Right ventricle myocardium superior (tissue), 1 donor: ENCODE measurements around the gene AHNAK2. TPM values are rescaled to one million over a fixed set of nuclear protein-coding genes. Genes with fewer than 3 reads are reported as not detected.
A peak's percentile ranks its signal among the peaks of the same experiment; 100 is the strongest.

Experiments
- ATAC-seq: fragments of 200-7000 bp; cut with Tn5 transposase; one replicate; pipeline ENCODE4 v1.9.1; 2020; ENCODE audit warnings: mild to moderate bottlenecking; ENCODE audit not compliant: poor library complexity
- DNase-seq: peaks from one replicate; pipeline ENCODE4 v3.0.0-alpha.2; 2020
- intact Hi-C: fragments of 100-400 bp; cut with DNase I; formaldehyde crosslinking; loops from one replicate; pipeline ENCODE4 v1.11.2; 2022
- total RNA-seq: library from RNA; stranded (reverse); fragmentation: NEBNext Ultra II Directional; extraction: Animal tissue kit (Norgen Biotek cat#: 25700); gene quantifications from one replicate; pipeline ENCODE4 v1.2.1, GENCODE V29; 2021
- donor health status: DM: no; HTN: yes; CAD: no; lungs with severe emphysema.

Gene AHNAK2
- total RNA-seq, 1 donor from 2014 or later, result 2.6 TPM

DNA sequence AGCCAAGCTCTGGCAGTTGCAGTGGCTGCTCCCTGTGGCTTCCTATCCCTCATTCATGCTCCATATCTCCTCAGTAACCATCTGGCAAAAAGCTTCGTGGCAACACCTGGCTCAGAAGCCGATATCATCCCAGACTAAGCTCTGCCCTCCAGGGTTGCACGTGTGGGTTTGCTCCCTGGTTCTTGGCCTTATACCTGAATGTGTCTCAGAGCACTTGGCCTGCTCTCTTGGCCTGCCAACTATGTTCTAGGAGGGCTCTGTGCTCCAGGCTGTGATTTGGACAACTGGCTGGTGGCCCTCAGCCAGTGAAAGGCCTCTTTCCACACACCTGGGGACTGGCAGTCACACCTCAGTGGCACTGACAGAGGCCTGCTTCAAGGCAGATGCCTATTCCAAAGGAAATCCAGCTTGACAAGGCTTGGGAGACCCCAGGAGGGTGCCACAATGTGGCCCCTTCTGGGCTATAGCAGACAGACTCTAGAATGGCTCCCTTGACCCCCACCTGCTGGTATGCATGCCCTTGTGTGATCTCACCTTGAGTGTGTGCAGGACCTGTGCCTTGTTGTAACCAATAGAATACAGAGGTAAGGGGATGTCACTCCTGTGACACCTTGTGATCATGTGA, 43.0 kb downstream of the AHNAK2 start:
- no peak for DNase-seq
- intact Hi-C loops, result no loop called here
- no peak for ATAC-seq

DNA sequence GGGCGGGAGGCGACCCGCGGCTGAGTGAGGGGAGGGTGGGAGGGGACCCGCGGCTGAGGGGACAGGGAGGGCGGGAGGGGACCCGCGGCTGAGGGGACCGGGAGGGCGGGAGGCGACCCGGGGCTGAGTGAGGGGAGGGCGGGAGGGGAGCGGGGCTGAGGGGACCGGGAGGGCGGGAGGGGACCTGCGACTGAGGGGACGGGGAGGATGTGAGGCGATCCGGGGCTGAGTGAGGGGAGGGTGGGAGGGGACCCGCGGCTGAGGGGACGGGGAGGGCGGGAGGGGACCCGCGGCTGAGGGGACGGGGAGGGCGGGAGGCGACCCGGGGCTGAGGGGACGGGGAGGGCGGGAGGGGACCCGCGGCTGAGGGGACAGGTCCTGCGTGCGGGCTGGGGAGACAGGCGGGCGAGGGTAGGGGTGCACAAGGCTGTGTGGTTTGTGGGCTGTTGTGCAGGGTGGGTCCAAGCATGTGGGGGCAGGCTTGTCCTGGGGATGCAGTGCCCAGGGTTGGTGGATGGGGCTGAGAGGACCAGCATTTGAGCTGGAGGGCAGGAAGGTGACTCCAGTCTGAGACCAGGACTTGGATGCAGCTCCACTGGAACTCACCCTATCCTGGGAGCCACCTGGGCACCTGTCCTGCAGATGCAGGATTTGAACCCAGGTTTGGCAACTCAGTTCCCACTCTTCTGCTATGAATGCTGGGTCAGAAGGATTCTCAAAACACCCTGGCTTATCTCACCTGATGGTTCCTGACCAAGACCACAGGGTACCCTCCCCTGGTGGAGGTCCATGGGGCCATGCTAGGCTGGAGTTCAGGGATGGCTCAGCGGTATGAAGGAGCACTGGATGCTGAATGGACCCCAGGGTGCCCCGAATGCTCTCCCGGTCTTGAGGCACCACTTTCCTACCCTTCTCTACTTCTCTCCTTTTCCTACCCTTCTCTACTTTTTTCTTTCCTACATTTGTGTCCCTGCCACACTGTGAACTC, 44.1 kb downstream of the AHNAK2 start:
- intact Hi-C loops, result no loop called here
- no peak for ATAC-seq
- peak; percentile 33 for DNase-seq

GRCh38 chr14:104932676-104933631, 45.2 kb downstream of the AHNAK2 start:
- DNase-seq, result peak; percentile 92
- intact Hi-C loops, result no loop called here
- peak; percentile 91 for ATAC-seq

GRCh38 chr14:104931771-104932675, 46.2 kb downstream of the AHNAK2 start:
- ATAC-seq, result no peak
- DNase-seq, result peak; percentile 39
- intact Hi-C loops, result no loop called here

- peak; percentile 36 for DNase-seq
Observed at GRCh38 chr14:104931304-104931770, 46.8 kb downstream of the AHNAK2 start.

DNA sequence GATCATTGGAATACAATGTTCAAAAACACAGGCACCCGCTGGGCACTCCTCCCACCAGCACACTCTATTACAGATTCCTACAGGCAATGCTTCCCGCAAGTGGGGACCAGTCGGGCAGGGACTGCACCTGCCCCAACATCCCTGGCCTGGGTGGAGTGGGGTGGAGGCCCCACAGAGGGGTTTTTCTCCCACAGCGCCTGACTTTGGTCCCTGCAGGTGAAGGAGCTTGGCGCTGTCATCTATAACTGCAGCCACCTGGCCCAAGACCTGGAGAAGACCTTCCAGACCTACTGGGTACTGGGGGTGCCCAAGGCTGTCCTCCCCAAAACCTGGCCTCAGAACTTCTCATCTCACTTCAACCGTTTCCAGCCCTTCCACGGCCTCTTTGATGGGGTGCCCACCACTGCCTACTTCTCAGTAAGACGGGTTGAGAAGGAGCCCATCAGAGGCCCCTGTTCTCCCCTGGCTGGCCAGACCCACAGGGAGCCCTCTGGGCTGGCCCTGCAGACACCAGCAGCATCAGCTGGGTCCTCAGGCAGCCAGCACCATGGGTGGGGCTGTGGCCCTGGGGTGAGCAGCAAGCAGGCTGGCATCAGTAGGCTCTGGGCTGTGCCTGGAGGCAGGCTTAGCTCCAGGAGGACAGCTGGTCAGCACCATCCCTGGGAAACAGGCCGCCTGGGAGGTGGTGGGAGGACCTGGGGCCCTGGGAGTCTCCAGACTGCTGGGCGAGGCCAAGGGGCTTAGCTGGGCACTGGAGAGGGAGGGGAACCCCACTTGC, 47.5 kb downstream of the AHNAK2 start:
- DNase-seq, result no peak
- no peak for ATAC-seq
- intact Hi-C loops, result no loop called here

More at GRCh38 chr14:104931304-104931770, 46.8 kb downstream of the AHNAK2 start:
- intact Hi-C loops, result no loop called here
- ATAC-seq, result no peak

DNA sequence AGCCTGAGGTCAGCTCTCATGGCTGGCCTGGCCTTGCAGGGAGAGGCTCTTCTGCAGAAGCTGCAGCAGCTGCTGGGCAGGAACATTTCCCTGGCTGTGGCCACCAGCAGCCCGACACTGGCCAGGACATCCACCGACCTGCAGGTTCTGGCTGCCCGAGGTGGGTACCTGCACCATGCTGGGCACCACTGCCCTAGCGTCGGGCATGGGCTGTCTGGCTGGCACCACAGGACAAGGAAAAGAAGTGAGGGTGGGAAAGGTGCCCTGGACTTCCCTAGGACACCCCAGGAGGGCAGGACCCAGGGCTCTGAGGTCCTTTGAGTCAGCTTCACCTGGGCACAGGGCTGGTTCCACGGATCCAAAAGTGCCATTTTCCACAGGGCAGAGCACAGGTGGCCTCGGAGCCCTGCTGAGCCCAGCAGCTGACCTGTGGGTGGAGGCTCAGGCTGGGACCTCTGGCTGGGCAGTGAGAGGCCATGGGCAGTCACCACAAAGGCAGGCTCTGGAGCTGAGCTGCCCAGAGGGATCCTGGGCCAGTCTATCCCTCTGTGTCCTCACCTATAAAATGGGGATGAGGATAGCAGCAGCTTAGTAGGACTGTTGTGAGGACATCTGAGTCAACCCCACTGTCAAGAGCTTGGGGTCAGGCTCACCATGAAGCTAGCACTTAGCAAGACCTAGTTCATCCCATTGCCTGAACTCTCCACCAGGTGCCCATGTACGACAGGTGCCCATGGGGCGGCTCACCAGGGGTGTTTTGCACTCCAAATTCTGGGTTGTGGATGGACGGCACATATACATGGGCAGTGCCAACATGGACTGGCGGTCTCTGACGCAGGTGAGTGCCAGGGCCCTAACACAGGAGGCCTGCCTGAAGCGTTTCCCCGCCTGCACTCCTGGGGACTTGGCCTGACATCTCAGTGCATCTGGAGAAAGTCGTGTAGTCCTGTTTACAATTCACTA, 48.6 kb downstream of the AHNAK2 start:
- intact Hi-C loops, result no loop called here
- ATAC-seq (no peak), DNase-seq (no peak)

GRCh38 chr14:104928391-104929133, 49.6 kb downstream of the AHNAK2 start:
- ATAC-seq, result no peak
- DNase-seq, result no peak
- intact Hi-C loops, result no loop called here

DNA sequence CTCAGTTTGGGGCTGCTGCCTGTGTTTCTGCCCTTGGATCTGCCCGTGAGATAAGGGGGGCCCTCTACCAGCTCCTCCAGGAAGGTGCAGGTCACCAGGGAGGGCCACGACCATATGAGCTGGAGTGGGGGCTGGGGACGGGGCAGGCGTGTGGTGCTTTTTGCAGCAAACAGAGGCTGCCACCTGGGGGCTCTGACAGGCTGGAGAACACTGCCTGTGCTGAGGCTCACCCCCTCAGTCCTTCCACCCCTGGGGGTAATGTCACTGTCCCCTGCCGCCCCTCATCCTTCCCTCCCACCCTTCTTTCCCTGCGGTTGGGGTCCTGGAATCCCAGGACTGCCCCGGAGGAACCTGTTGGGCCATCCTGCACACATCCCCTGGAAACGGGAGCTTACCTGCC, 50.3 kb downstream of the AHNAK2 start:
- no peak for DNase-seq
- no peak for ATAC-seq
- intact Hi-C loops, result no loop called here

GRCh38 chr14:104927432-104927816, 50.8 kb downstream of the AHNAK2 start:
- ATAC-seq (no peak), DNase-seq (peak; percentile 39)
- intact Hi-C loops, result no loop called here

- ATAC-seq (no peak), DNase-seq (peak; percentile 37)
- intact Hi-C loops, result no loop called here
Observed at GRCh38 chr14:104926619-104927431, 51.3 kb downstream of the AHNAK2 start.

- ATAC-seq, result no peak
- intact Hi-C loops, result no loop called here
- DNase-seq, result no peak
Observed at GRCh38 chr14:104925855-104926609, 52.1 kb downstream of the AHNAK2 start.

GRCh38 chr14:104925214-104925854, 52.8 kb downstream of the AHNAK2 start:
- intact Hi-C loops, result no loop called here
- no peak for ATAC-seq
- no peak for DNase-seq
